HG03460 (cell line): ENCODE results near the gene WAPL.
"Not testable (repeated sequence)": the region's sequence is repeated elsewhere in the genome, so short reads cannot be mapped to it uniquely, and the experiment has no call there.

Experiments used
- ATAC-seq: cut with Tn5 transposase; IDR thresholded peaks from one replicate; pipeline ENCODE4 v1.9.1; 2021; ENCODE audit not compliant: unreplicated experiment

WAPL gene

DNA sequence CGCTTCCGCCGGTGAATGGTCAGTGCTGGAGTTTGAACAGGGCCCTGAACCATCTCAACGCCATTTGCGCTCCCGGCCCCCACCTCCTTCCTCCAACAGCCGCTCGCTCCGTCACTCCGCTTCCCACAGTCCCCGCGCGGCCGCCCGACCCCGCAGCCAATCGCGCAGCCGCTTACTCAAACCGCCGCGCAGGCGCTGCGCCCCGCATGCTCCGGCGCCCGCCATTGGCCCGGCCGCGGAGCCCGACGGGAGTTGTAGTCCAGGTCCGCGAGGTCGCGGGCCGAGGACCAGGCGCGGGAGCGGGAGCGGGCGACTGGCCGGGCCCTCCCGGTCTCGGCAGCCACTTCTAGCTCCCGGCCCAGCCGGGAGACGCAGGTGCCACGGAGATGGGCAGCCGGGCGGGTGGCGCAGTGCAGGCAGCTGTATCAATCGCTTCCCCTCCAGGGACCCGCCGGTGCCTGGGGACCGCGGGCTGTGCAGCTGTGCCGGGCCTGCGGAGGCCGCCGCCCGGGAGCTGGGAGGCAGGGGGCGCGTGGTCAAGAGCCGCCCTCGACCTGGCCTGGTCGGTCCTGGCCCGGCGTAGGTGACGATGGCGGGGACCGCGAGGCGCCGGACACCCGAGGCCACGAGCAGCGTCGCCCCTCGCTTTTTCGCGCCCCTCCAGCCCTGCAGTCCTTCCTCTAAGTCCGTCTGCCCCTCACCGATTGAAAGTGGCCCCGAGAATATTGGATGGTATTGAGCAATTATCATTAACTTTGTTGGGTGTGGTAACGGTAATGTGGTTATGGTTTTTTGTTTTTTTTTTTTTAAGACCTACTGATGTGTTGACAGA, at the start of gene WAPL:
WAPL (minus strand) TSS at position 115 of the 832 bp plus-strand sequence. CDS start 3,723 bp downstream, outside the sequence.
- ATAC-seq = peak; percentile 91

DNA sequence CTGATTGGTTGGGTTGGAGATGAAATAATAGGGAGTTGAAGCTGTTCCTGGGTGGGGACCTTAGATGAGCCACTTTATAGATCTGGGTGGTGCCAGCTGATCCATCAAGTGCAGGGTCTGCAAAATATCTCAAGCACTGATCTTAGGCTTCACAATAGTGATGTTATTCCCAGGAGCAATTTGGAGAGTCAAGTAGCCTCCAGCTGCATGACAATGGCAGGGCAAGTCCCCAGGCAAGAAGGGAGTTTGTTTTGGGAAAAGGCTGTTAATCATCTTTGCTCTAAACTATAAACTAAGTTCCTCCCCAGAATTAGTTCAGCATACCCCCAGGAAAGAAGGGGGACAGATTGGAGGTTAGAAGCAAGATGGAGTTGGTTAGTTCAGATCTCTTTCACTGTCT, 47.7 kb upstream of the WAPL start:
- no peak for ATAC-seq

DNA sequence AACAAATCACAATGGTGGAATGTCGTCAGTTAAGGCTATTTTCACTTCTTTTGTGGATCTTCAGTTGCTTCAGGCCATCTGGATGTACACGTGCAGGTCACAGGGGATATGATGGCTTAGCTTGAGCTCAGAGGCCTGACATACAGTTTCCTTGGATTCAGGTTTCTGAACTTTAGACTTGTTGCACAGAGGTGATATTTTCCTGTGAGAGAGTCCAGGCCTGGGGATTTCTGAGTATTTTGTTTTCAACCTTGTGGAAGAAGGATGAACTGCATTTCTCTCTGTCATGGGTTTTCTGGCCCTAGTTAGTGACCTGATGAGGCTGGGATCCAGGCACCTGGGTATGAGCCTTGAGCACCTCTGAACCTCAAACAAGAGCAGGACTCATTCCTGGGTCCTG, 44.9 kb upstream of the WAPL start:
- ATAC-seq = not testable (repeated sequence)

- not testable (repeated sequence) for ATAC-seq
Observed at GRCh38 chr10:86563338-86563737, 41.7 kb upstream of the WAPL start.

GRCh38 chr10:86558695-86559094, 37.1 kb upstream of the WAPL start:
- ATAC-seq = not testable (repeated sequence)

DNA sequence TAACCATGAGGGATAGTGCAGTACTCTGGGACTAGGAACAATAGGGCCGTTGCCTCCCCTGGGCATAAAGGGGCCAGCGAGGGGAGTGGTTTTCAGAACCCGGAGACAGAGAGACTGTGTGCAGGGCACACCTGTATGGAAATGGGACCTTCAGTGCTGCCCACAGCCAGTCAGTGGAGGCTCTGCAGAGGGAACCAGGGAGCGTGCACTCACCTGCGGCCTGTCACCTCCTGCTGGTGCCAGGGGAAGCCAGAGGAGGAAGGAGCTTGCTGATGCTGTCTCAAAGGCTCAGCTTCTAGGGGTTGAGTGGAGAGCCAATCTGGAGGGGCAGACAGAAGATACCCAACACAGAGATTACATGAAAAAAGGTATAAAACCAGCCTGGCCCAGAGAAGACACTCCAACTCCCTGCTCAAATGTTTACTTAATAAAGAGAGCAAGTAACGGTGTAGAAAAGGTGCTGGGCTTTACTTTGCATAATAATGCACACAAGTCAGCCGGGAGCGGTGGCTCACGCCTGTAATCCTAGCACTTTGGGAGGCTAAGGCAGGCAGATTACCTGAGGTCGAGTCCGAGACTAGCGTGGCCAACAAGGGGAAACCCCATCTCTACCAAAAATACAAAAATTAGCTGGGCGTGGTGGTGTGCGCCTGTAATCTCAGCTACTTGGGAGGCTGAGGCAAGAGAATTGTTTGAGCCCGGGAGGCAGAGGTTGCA, 35.5 kb upstream of the WAPL start:
- ATAC-seq = no peak

GRCh38 chr10:86556532-86556931, 34.9 kb upstream of the WAPL start:
- no peak for ATAC-seq

GRCh38 chr10:86553639-86554038, 32.0 kb upstream of the WAPL start:
- no peak for ATAC-seq

GRCh38 chr10:86553213-86553612, 31.6 kb upstream of the WAPL start:
- no peak for ATAC-seq

DNA sequence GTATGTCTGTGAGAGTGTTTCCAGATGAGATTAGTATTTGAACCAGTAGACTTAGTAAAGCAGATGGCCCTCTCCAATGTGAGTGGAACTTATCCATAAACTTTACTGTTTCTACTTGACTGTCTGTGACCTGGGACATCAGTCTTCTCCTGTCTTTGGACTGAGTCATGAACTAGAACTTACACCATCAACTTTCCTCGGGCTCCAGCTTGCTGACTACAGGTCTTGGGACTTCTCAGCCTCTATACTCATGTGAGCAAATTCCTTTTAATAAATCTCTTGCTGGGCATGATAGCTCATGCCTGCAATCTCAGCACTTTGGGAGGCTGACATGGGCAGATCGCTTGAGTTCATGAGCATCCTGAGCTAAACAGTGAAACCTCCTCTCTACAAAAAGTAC, 25.7 kb upstream of the WAPL start:
- no peak for ATAC-seq

- ATAC-seq = no peak
Observed at GRCh38 chr10:86545101-86545500, 23.5 kb upstream of the WAPL start.

GRCh38 chr10:86540016-86540415, 18.4 kb upstream of the WAPL start:
- ATAC-seq = no peak

DNA sequence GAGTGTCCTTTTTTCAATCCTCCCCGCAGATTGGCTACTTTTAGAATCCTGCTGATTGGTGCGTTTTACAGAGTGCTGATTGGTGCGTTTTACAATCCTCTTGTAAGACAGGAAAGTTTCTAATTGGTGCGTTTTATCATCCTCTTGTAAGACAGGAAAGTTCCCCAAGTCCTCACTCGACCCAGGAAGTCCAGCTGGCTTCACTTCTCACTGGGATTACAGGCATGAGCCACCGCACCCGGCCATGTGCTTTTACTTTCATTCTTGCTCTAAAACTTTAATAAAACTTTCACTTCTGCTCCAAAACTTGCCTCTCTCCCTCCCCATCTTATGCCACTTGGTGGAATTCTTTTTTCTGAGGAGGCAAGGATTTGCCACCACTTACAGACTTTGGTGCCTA, 17.0 kb upstream of the WAPL start:
- no peak for ATAC-seq

DNA sequence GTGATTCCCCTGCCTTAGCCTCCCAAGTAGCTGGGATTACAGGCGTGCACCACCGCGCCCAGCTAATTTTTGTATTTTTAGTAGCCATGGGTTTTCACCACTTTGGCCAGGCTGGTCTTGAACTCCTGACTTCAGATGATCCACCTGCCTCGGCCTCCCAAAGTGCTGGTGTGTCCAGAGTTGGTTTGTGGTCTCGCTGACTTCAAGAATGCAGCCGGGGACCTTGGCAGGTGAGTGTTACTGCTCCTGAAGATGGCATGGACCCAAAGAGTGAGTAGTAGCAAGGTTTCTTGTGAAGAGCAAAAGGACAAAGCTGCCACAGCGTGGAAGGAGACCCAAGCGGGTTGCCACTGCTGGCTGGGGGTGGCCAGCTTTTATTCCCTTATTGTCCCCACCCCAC, 16.4 kb upstream of the WAPL start:
- ATAC-seq = not testable (repeated sequence)

DNA sequence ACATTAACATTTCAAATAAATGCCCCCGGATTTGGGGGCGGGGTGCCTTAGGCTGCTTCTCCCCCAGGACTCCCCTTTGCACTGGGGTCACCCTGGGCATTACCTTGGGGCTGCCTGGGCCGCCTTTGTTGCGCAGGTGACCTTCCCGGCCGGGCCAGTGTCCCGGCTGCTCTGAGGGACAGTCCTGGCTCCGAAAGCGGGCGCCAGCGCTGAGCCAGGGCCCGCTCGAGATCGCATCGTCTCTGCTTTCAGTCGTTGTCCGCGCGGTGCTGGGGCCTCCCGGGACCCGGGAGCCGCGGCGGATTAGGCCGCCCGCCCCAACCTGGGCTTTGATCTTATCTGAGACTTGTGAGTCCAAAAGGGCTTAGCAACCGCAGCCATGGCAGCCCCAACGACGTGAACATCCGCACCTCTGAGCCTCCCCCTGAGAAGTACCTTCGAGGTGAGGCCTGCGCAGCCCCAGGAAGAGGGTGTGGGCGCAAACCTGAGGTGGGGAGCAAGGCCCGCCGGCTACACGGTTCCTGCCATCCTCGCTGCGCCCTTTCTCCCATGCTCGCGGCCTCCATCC, 14.8 kb upstream of the WAPL start:
- no peak for ATAC-seq

DNA sequence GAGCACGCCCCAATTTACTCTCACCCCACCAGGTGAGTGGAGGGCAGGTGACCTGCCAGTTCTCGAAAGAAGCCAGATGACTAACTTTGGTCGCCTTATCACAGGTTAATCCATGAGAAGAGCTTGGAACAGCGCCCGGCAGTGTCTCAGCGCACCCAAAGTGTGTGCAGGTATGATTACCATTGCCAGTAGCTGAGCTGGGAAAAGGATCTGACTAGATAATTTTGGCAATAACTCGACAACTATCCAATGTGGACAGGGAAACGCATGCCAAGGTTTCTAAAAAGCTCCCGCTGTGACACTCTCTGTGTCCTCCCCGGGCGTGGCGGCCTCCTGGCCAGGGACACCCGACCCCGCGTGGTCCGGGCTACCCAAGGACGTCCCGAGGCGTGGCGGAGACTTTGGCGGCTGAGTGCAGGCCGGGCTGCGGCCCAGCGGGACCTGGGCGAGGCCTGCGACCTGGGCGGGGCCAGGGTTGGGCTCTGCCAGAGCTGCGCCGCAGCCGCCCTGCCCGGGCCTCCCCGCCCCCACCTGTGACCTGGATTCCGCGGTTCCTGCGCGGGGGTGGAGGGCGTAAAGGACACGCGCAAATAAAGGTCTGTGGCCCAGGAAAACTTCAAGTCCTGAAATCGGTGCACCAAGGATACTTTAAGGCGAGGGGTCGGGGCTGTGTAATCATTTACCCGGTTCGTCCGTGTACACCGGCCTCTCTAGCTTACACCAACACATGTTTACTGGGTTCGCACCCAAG, 13.7 kb upstream of the WAPL start:
- peak; percentile 49 for ATAC-seq

GRCh38 chr10:86533328-86533727, 11.7 kb upstream of the WAPL start:
- ATAC-seq = no peak

DNA sequence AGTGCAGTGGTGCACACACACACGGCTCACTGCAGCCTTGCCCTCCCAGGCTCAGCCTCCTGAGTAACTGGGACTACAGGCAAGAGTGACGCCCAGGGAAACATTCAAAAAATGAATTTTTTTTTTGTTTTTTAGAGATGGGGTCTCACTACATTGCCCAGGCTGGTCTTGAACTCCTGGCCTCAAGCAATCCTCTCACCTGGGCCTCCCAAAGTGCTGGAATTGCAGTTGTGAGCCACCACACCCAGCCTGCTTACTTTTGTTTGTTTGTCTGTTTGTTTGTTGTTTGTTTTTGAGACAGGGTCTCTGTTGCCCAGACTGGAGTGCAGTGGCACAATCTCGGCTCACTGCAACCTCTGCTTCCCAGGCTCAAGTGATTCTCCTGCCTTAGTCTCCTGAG, 7.1 kb upstream of the WAPL start:
- ATAC-seq = not testable (repeated sequence)

- ATAC-seq = no peak
Observed at GRCh38 chr10:86526606-86527005, 5.0 kb upstream of the WAPL start.

- not testable (repeated sequence) for ATAC-seq
Observed at GRCh38 chr10:86525713-86526112, 4.1 kb upstream of the WAPL start.
